ENCODE results near the gene TRIM22. TPM values are rescaled to one million over a fixed set of nuclear protein-coding genes. Genes with fewer than 3 reads are reported as not detected.
A peak's percentile ranks its signal among the peaks of the same experiment; 100 is the strongest.

TRIM22 gene
- polyA plus RNA-seq, 3 donors = 122 to 277 (median 132) TPM

- Histone ChIP-seq H3K4me3 (replicated peaks in 1 of 3; ENCODE audit: low read depth in 2 of 3, low read length in 3 of 3) (peak within 1 kb of the TSS; percentile 63 to 99 (median 81)), H3K79me2 (ENCODE audit: insufficient read depth, low read length) (peaks cover 53% of the 10 kb centered on the region), H3K9ac (ENCODE audit: insufficient read depth, low read length, poor library complexity, severe bottlenecking) (peak within 1 kb of the TSS; percentile 76), H2AFZ (ENCODE audit: insufficient read depth, low read depth, low read length, poor library complexity, severe bottlenecking) (peak within 1 kb of the TSS; percentile 69), H3K9me3 (replicated peaks in 1 of 2; ENCODE audit: control insufficient read depth in 1 of 2, insufficient read depth in 1 of 2, low read length in 2 of 2) (no peaks in the 10 kb centered on the region), H3K36me3 (replicated peaks in 1 of 2; ENCODE audit: control insufficient read depth in 1 of 2, insufficient read depth in 2 of 2, low read length in 2 of 2) (peaks cover 2 to 16% of the 10 kb centered on the region in 2 donors), H4K20me1 (ENCODE audit: insufficient read depth, low read length) (peaks cover 11% of the 10 kb centered on the region), H3K4me2 (replicated peaks; ENCODE audit: extremely low read depth, low read length, poor library complexity, severe bottlenecking) (peak within 1 kb of the TSS; percentile 90), H3K27ac (ENCODE audit: low read depth in 1 of 2, low read length in 2 of 2) (peak within 1 kb of the TSS; percentile 88 to 94), H3K27me3 (ENCODE audit: control insufficient read depth in 2 of 2, insufficient read depth in 2 of 2, low read length in 2 of 2) (no peaks in the 10 kb centered on the region), H3K4me1 (ENCODE audit: control insufficient read depth in 1 of 2, insufficient read depth in 2 of 2, low read length in 2 of 2) (peaks cover 27 to 31% of the 10 kb centered on the region in 2 donors)
- intact Hi-C loops (cut with micrococcal nuclease) = loop anchor here (5.0 kb wide), 2 partner anchors 63 to 132 kb away; no protein-coding TSS in a partner anchor
- H3K27ac Mint-ChIP-seq = peak within 1 kb of the TSS; percentile 97 to 100 (median 99)
- H3K27me3 Mint-ChIP-seq (ENCODE audit: low read depth in 3 of 3) = no peaks in the 10 kb centered on the region
- TF ChIP-seq CTCF (IDR thresholded peaks at IDR 0.05) = peak; percentile 55
- DNase-seq = peak; percentile 83 to 96 (median 91)
- H3K4me3 Mint-ChIP-seq = peak within 1 kb of the TSS; percentile 92 to 95
- peaks cover 13 to 22% of the 10 kb centered on the region in 2 donors for H3K36me3 Mint-ChIP-seq
- peaks cover 0 to 2% (median 0%) of the 10 kb centered on the region in 7 donors for H3K9me3 Mint-ChIP-seq
- H3K4me1 Mint-ChIP-seq = peaks cover 29% of the 10 kb centered on the region
- 0% methylated on average over 7 of the region's 13 CpGs for WGBS (ENCODE audit: insufficient coverage)
These were observed 4.8 kb upstream of the TRIM22 start, which contains the start of gene TRIM5 for GRCh38 chr11:5684646-5685362. TRIM5 (minus strand) TSS chr11:5685074; CDS start chr11:5680177, 4,897 bp downstream.

GRCh38 chr11:5686426-5686825 lies 3.2 kb upstream of the TRIM22 start:
- H3K27ac Mint-ChIP-seq = peak overlapping the region in 1 of 7 donors; percentile 24
- 98% methylated on average over 4 of the region's 4 CpGs for WGBS (ENCODE audit: insufficient coverage)

More at GRCh38 chr11:5686426-5686825, 3.2 kb upstream of the TRIM22 start:
- TF ChIP-seq CTCF (IDR thresholded peaks at IDR 0.05) = no peak
- Histone ChIP-seq H3K79me2 (ENCODE audit: insufficient read depth, low read length) (peaks cover 61% of the 10 kb centered on the region), H3K36me3 (replicated peaks in 1 of 2; ENCODE audit: control insufficient read depth in 1 of 2, insufficient read depth in 2 of 2, low read length in 2 of 2) (no peaks in the 10 kb centered on the region), H3K4me2 (replicated peaks; ENCODE audit: extremely low read depth, low read length, poor library complexity, severe bottlenecking) (no peak overlapping the region), H4K20me1 (ENCODE audit: insufficient read depth, low read length) (peaks cover 5% of the 10 kb centered on the region), H2AFZ (ENCODE audit: insufficient read depth, low read depth, low read length, poor library complexity, severe bottlenecking) (no peak overlapping the region), H3K4me1 (ENCODE audit: control insufficient read depth in 1 of 2, insufficient read depth in 2 of 2, low read length in 2 of 2) (peaks cover 28 to 33% of the 10 kb centered on the region in 2 donors), H3K9me3 (replicated peaks in 1 of 2; ENCODE audit: control insufficient read depth in 1 of 2, insufficient read depth in 1 of 2, low read length in 2 of 2) (no peaks in the 10 kb centered on the region), H3K9ac (ENCODE audit: insufficient read depth, low read length, poor library complexity, severe bottlenecking) (no peak overlapping the region), H3K27me3 (ENCODE audit: control insufficient read depth in 2 of 2, insufficient read depth in 2 of 2, low read length in 2 of 2) (no peaks in the 10 kb centered on the region), H3K4me3 (replicated peaks in 1 of 3; ENCODE audit: low read depth in 2 of 3, low read length in 3 of 3) (no peak overlapping the region), H3K27ac (ENCODE audit: low read depth in 1 of 2, low read length in 2 of 2) (no peak overlapping the region)
- Mint-ChIP-seq H3K4me1 (peaks cover 40% of the 10 kb centered on the region), H3K4me3 (no peak overlapping the region), H3K9me3 (peaks cover 0 to 3% (median 0%) of the 10 kb centered on the region in 7 donors), H3K36me3 (peaks cover 3 to 9% of the 10 kb centered on the region in 2 donors), H3K27me3 (ENCODE audit: low read depth in 3 of 3) (no peaks in the 10 kb centered on the region)
- intact Hi-C loops (cut with micrococcal nuclease) = loop anchor here (5.0 kb wide), 2 partner anchors 64 to 131 kb away; no protein-coding TSS in a partner anchor
- DNase-seq = no peak
